H1 (cell line): ENCODE results near the gene WASF3. TPM values are rescaled to one million over a fixed set of nuclear protein-coding genes. Genes with fewer than 3 reads are reported as not detected.
A peak's percentile ranks its signal among the peaks of the same experiment; 100 is the strongest.

ENCODE experiments used
- CTCF ChIA-PET: fragments of 300-600 bp; sonication (Branson Sonifier 250); formaldehyde crosslinking; loops from one replicate; lab custom pipeline; 2021; ENCODE audit not compliant: partially characterized antibody; lab: Charles Lee
- POLR2A ChIA-PET: fragments of 300-600 bp; sonication (Branson Sonifier 250); formaldehyde crosslinking; loops from one replicate; lab custom pipeline; 2021; ENCODE audit warnings: inconsistent platforms; ENCODE audit not compliant: partially characterized antibody; lab: Charles Lee
- DNase-seq, 2 experiments: peaks; one replicate each; pipeline versions ENCODE4 v3.0.0 to v3.0.0-alpha.2; 2010 to 2022; ENCODE audit warnings: low spot score in 2 of 2, low read depth in 1 of 2, mixed read lengths in 1 of 2
- FAIRE-seq: peaks from 2 replicates; lab custom pipeline; 2011; peaks lifted over from hg19 to GRCh38; lab: Jason Lieb, UNC
- H2AFZ ChIP-seq: 2 replicates; pipeline ENCODE4 v1.8.1; 2012; ENCODE audit warnings: low read length, inconsistent platforms
- H2AK5ac ChIP-seq: 2 replicates; pipeline ENCODE4 v1.6.1; 2013; ENCODE audit warnings: low read depth, low read length
- H2BK120ac ChIP-seq: replicated peaks from 2 replicates; pipeline ENCODE3; 2013; ENCODE audit warnings: low read depth, low read length, inconsistent platforms
- H2BK12ac ChIP-seq: 2 replicates; pipeline ENCODE4 v1.6.1; 2013; ENCODE audit warnings: low read depth, low read length
- H2BK15ac ChIP-seq: 2 replicates; pipeline ENCODE4 v1.6.1; 2013; ENCODE audit warnings: low read length
- H2BK20ac ChIP-seq: 2 replicates; pipeline ENCODE4 v1.6.1; 2013; ENCODE audit warnings: low read length
- H2BK5ac ChIP-seq: 2 replicates; pipeline ENCODE4 v1.6.1; 2013; ENCODE audit warnings: low read depth, low read length
- H3K14ac ChIP-seq: 2 replicates; pipeline ENCODE4 v1.6.1; 2013; ENCODE audit warnings: inconsistent platforms; ENCODE audit not compliant: insufficient read length
- H3K18ac ChIP-seq: 2 replicates; pipeline ENCODE4 v1.6.1; 2013; ENCODE audit warnings: low read length; ENCODE audit errors: extremely low read depth
- H3K23ac ChIP-seq: 2 replicates; pipeline ENCODE4 v1.6.1; 2013; ENCODE audit warnings: inconsistent platforms; ENCODE audit not compliant: insufficient read length
- H3K23me2 ChIP-seq: 2 replicates; pipeline ENCODE4 v1.6.1; 2013; ENCODE audit warnings: low read depth, low read length
- H3K27ac ChIP-seq: 2 replicates; pipeline ENCODE4 v1.6.1; 2011; ENCODE audit warnings: low read depth, low read length, inconsistent platforms
- H3K27me3 ChIP-seq, 4 experiments: replicated peaks in 1 of 4; 1 replicate in 1 of 4; 2 replicates in 3 of 4; pipeline versions ENCODE4 v1.6.1 to v1.8.1; 2011 to 2013; ENCODE audit warnings: low read length in 3 of 4, mild to moderate bottlenecking in 3 of 4, inconsistent platforms in 2 of 4, mixed read lengths in 2 of 4, moderate library complexity in 1 of 4; ENCODE audit not compliant: control insufficient read depth in 3 of 4, insufficient read depth in 3 of 4; ENCODE audit errors: extremely low read depth in 1 of 4
- H3K36me3 ChIP-seq, 4 experiments: 2 replicates each; pipeline versions ENCODE4 v1.6.1 to v1.8.1; 2011 to 2013; ENCODE audit warnings: mild to moderate bottlenecking in 4 of 4, low read length in 3 of 4, moderate library complexity in 2 of 4, control low read depth in 1 of 4, inconsistent platforms in 1 of 4; ENCODE audit not compliant: insufficient read depth in 4 of 4, control insufficient read depth in 2 of 4
- H3K4ac ChIP-seq: replicated peaks from 2 replicates; pipeline ENCODE3; 2013; ENCODE audit warnings: low read length, low read depth, mixed read lengths, inconsistent platforms; ENCODE audit not compliant: insufficient read length
- H3K4me1 ChIP-seq, 4 experiments: replicated peaks in 1 of 4; 1 replicate in 1 of 4; 2 replicates in 3 of 4; pipeline versions ENCODE4 v1.6.1 to v1.8.1; 2011 to 2013; ENCODE audit warnings: low read length in 3 of 4, inconsistent platforms in 2 of 4, mixed read lengths in 1 of 4; ENCODE audit not compliant: insufficient read depth in 4 of 4, control insufficient read depth in 3 of 4
- H3K4me2 ChIP-seq, 2 experiments: 2 replicates each; pipeline versions ENCODE4 v1.6.1 to v1.8.1; 2011 to 2013; ENCODE audit warnings: low read depth in 2 of 2, low read length in 2 of 2, control low read depth in 1 of 2, inconsistent platforms in 1 of 2, mild to moderate bottlenecking in 1 of 2; ENCODE audit not compliant: insufficient read depth in 1 of 2
- H3K4me3 ChIP-seq, 4 experiments: fragments of 200-600, 300-600 bp in 1 of 4; sonication (generic), shearing (Covaris generic), sonication (Bioruptor Twin) in 1 of 4; 2 replicates each; pipeline versions ENCODE4 v1.5.1 to v1.8.1; 2011 to 2016; ENCODE audit warnings: low read length in 4 of 4, low read depth in 3 of 4, control low read depth in 2 of 4, inconsistent platforms in 2 of 4, mild to moderate bottlenecking in 2 of 4, mixed read lengths in 1 of 4, moderate library complexity in 1 of 4; ENCODE audit not compliant: insufficient read depth in 2 of 4; ENCODE audit errors: extremely low read depth in 1 of 4
- H3K56ac ChIP-seq: replicated peaks from 2 replicates; pipeline ENCODE3; 2013; ENCODE audit warnings: low read depth, mild to moderate bottlenecking, mixed read lengths, low read length, inconsistent platforms; ENCODE audit not compliant: insufficient read length
- H3K79me1 ChIP-seq: 2 replicates; pipeline ENCODE4 v1.6.1; 2013; ENCODE audit warnings: low read depth, low read length, control low read depth
- H3K79me2 ChIP-seq, 2 experiments: 2 replicates each; pipeline versions ENCODE4 v1.6.1 to v1.8.1; 2012 to 2013; ENCODE audit warnings: low read length in 2 of 2, mild to moderate bottlenecking in 2 of 2, inconsistent platforms in 1 of 2; ENCODE audit not compliant: insufficient read depth in 2 of 2, control insufficient read depth in 1 of 2
- H3K9ac ChIP-seq, 4 experiments: replicated peaks in 1 of 4; 1 replicate in 1 of 4; 2 replicates in 3 of 4; pipeline versions ENCODE4 v1.6.1 to v1.8.1; 2011 to 2013; ENCODE audit warnings: low read depth in 3 of 4, low read length in 3 of 4, control low read depth in 2 of 4, mild to moderate bottlenecking in 2 of 4, moderate library complexity in 2 of 4, inconsistent platforms in 1 of 4; ENCODE audit errors: extremely low read depth in 1 of 4
- H3K9me3 ChIP-seq, 2 experiments: 2 replicates each; pipeline versions ENCODE4 v1.6.1 to v1.8.1; 2012 to 2013; ENCODE audit warnings: mild to moderate bottlenecking in 2 of 2, moderate library complexity in 2 of 2, control low read depth in 1 of 2, inconsistent platforms in 1 of 2, low read depth in 1 of 2, low read length in 1 of 2, mixed read lengths in 1 of 2; ENCODE audit not compliant: insufficient read depth in 2 of 2
- H4K20me1 ChIP-seq, 2 experiments: replicated peaks in 1 of 2; 2 replicates each; pipeline versions ENCODE3 to v1.8.1; 2011 to 2013; ENCODE audit warnings: inconsistent platforms in 2 of 2, low read length in 2 of 2, mild to moderate bottlenecking in 1 of 2; ENCODE audit not compliant: insufficient read depth in 2 of 2, control insufficient read depth in 1 of 2
- H4K5ac ChIP-seq: 2 replicates; pipeline ENCODE4 v1.6.1; 2013; ENCODE audit warnings: low read length, low read depth, mixed read lengths, inconsistent platforms; ENCODE audit not compliant: insufficient read length
- H4K8ac ChIP-seq: 2 replicates; pipeline ENCODE4 v1.8.0; 2013; ENCODE audit warnings: mild to moderate bottlenecking, moderate library complexity, low read length, inconsistent platforms; ENCODE audit not compliant: insufficient read depth; ENCODE audit errors: extremely low read depth
- H4K91ac ChIP-seq: replicated peaks from 2 replicates; pipeline ENCODE3; 2013; ENCODE audit warnings: low read length, mixed read lengths, inconsistent platforms; ENCODE audit not compliant: insufficient read length
- BACH1 ChIP-seq: IDR thresholded peaks from 2 replicates; pipeline ENCODE4 v1.6.1; 2012; ENCODE audit warnings: low read length, improper control_type of control experiment
- CEBPB ChIP-seq: IDR thresholded peaks from 2 replicates; pipeline ENCODE4 v1.6.1; 2012; ENCODE audit warnings: low read depth, low read length
- HDAC2 ChIP-seq, 2 experiments: fragments of 300-600 bp in 1 of 2; sonication (generic) in 1 of 2; IDR thresholded peaks; 2 replicates each; pipeline ENCODE4 v1.6.1; 2011 to 2012; ENCODE audit warnings: low read depth in 2 of 2, low read length in 2 of 2, mild to moderate bottlenecking in 2 of 2, moderate library complexity in 2 of 2, borderline replicate concordance in 1 of 2, inconsistent platforms in 1 of 2
- HDAC6 ChIP-seq: IDR thresholded peaks from one replicate; pipeline ENCODE4 v1.7.1; 2012; ENCODE audit warnings: low read depth, mild to moderate bottlenecking, inconsistent platforms, low read length, moderate library complexity
- KDM4A ChIP-seq: IDR thresholded peaks from one replicate; pipeline ENCODE4 v1.7.1; 2012; ENCODE audit warnings: low read depth, mild to moderate bottlenecking, moderate library complexity, low read length, inconsistent platforms; ENCODE audit not compliant: severe bottlenecking
- POLR2A ChIP-seq, 2 experiments: IDR thresholded peaks; 1 replicate in 1 of 2; 2 replicates in 1 of 2; pipeline ENCODE4 v1.6.1; 2011; ENCODE audit warnings: low read depth in 2 of 2, low read length in 2 of 2, mild to moderate bottlenecking in 2 of 2; ENCODE audit errors: control extremely low read depth in 1 of 2
- RNF2 ChIP-seq: fragments of 200-900, 300-1000 bp; sonication (generic); IDR thresholded peaks from 2 replicates; pipeline ENCODE4 v1.7.1; 2016; ENCODE audit warnings: borderline replicate concordance, low read depth, mild to moderate bottlenecking, antibody characterized with exemption, low read length; ENCODE audit not compliant: poor library complexity, severe bottlenecking; ENCODE audit errors: missing control alignments
- TCF12 ChIP-seq: IDR thresholded peaks from 2 replicates; pipeline ENCODE4 v1.6.1; 2011; ENCODE audit warnings: low read depth, mild to moderate bottlenecking, low read length
- WGBS, 2 experiments: shearing (Covaris generic) in 1 of 2; methylation state at CpG; one replicate each; pipeline versions ENCODE4 v1.1.6 to v1.1.7; 2013 to 2015; ENCODE audit warnings: low lambda C conversion rate in 2 of 2, mixed read lengths in 2 of 2, inconsistent platforms in 1 of 2, low coverage in 1 of 2, missing lambda C conversion rate in 1 of 2; ENCODE audit not compliant: insufficient replicate concordance in 2 of 2, insufficient coverage in 1 of 2, insufficient read length in 1 of 2; ENCODE audit errors: extremely low coverage in 1 of 2, missing lambda C conversion rate in 1 of 2; 5-methylcytosine and 5-hydroxymethylcytosine counted together
- polyA plus RNA-seq, 7 experiments: library from polyadenylated mRNA; depleted of rRNA in 3 of 7; stranded (reverse) in 5 of 7; unstranded in 2 of 7; fragments of >200 nt in 5 of 7; fragments of 200-250 nt in 2 of 7; gene quantifications; 1 replicate in 5 of 7; 2 replicates in 1 of 7; 4 replicates in 1 of 7; pipeline versions ENCODE4 v1.2.1 to v1.2.3, GENCODE V29; 2011 to 2013; ENCODE audit warnings: missing spikeins in 2 of 7, mixed read lengths in 2 of 7
- total RNA-seq: library from RNA; stranded (reverse); fragmentation: NEBNext Ultra II Directional; extraction: Animal tissue kit (Norgen Biotek cat#: 25700); gene quantifications from 2 replicates; pipeline ENCODE4 v1.2.1, GENCODE V29; 2021
- TF ChIP-seq, protein P1 (sequence below), 3 experiments: IDR thresholded peaks; 1 replicate in 2 of 3; 2 replicates in 1 of 3; pipeline versions ENCODE4 v1.5.1 to v1.6.1; 2011; ENCODE audit warnings: low read length in 3 of 3, mild to moderate bottlenecking in 3 of 3, inconsistent platforms in 2 of 3, low read depth in 1 of 3, moderate library complexity in 1 of 3; ENCODE audit not compliant: insufficient read depth in 1 of 3; ENCODE audit errors: control extremely low read depth in 1 of 3
- TF ChIP-seq, protein P2 (sequence below): IDR thresholded peaks from 2 replicates; pipeline ENCODE4 v1.6.1; 2011; ENCODE audit warnings: low read depth, mild to moderate bottlenecking, low read length; ENCODE audit not compliant: insufficient read depth

Gene WASF3
- total and polyA plus RNA-seq, 2 of the 8 experiments (the other 6 are each of a cell fraction or from before 2014, with no cell fraction given), result 18.7 to 39.8 TPM

DNA sequence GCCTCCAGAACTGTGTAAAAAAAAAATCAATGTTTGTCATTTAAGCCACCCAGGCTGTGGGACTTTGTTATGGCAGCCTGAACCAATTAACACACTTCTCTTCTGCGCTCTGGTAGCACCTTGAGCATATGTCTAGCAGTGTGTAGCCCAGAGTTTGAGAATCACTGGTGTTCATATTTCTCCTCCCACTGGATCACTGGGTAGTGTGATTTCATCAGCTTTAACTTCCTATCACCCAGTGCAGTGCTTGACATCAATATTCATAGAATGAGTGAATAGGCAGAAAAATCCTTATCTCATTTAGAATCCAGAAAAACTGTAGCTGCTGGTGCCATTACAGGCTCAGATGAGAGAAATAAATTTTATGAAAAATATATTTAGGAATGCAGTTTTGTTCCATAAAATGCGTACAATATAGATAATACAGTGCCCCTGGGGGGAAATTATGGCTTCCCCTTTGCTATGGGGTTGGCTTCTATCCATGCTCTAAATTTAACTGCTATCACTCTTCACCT is 30.7 kb upstream of the WASF3 start:
- no peak overlapping the region for H3K27ac ChIP-seq
- H4K91ac ChIP-seq, result no peak overlapping the region
- H3K18ac ChIP-seq, result no peak overlapping the region
- H3K56ac ChIP-seq, result no peak overlapping the region
- H4K8ac ChIP-seq, result 0 out of 2 replicates have a peak overlapping the region, but pooled peaks have one; percentile 22
- H2BK12ac ChIP-seq, result no peak overlapping the region
- no peak overlapping the region for H3K4ac ChIP-seq
- POLR2A ChIA-PET, result no interaction called here
- H3K79me1 ChIP-seq, result no peaks in the 10 kb centered on the region
- FAIRE-seq (no peak), DNase-seq (no peak)
- no peak overlapping the region for H2BK120ac ChIP-seq
- CTCF ChIA-PET, result no interaction called here
- H3K23me2 ChIP-seq, result no peaks in the 10 kb centered on the region; the same call in 1 of the 2 replicates
- peaks cover 0 to 8% (median 1%) of the 10 kb centered on the region in 4 experiments; a peak in 2 of 7 replicates for H3K4me1 ChIP-seq
- no peaks in the 10 kb centered on the region for H3K27me3 ChIP-seq
- H3K79me2 ChIP-seq, result no peaks in the 10 kb centered on the region
- no peak overlapping the region for H3K14ac ChIP-seq
- no peak overlapping the region for H3K4me3 ChIP-seq
- H3K4me2 ChIP-seq, result no peak overlapping the region
- no peak overlapping the region for H2BK20ac ChIP-seq
- H2AK5ac ChIP-seq, result no peak overlapping the region
- H3K9ac ChIP-seq, result no peak overlapping the region
- no peaks in the 10 kb centered on the region for H4K20me1 ChIP-seq
- H2AFZ ChIP-seq, result no peak overlapping the region
- H4K5ac ChIP-seq, result no peak overlapping the region
- no peak overlapping the region for H2BK15ac ChIP-seq
- H2BK5ac ChIP-seq, result no peak overlapping the region
- H3K36me3 ChIP-seq, result no peaks in the 10 kb centered on the region
- H3K23ac ChIP-seq, result no peak overlapping the region
- whole genome bisulfite sequencing, 2 experiments, result 98% methylated on average over 2 of the region's 2 CpGs; no CpG with 5 or more reads in 1 of the 2 experiments
- no peaks in the 10 kb centered on the region for H3K9me3 ChIP-seq
- no peak for TF ChIP-seq BACH1
- no peak for TF ChIP-seq POLR2A (IDR thresholded peaks at IDR 0.05; ENCODE audit: control extremely low read depth in 1 of 2, low read depth in 2 of 2, low read length in 2 of 2)
- TF ChIP-seq, protein P1, sequence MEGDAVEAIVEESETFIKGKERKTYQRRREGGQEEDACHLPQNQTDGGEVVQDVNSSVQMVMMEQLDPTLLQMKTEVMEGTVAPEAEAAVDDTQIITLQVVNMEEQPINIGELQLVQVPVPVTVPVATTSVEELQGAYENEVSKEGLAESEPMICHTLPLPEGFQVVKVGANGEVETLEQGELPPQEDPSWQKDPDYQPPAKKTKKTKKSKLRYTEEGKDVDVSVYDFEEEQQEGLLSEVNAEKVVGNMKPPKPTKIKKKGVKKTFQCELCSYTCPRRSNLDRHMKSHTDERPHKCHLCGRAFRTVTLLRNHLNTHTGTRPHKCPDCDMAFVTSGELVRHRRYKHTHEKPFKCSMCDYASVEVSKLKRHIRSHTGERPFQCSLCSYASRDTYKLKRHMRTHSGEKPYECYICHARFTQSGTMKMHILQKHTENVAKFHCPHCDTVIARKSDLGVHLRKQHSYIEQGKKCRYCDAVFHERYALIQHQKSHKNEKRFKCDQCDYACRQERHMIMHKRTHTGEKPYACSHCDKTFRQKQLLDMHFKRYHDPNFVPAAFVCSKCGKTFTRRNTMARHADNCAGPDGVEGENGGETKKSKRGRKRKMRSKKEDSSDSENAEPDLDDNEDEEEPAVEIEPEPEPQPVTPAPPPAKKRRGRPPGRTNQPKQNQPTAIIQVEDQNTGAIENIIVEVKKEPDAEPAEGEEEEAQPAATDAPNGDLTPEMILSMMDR (IDR thresholded peaks at IDR 0.05; ENCODE audit: control extremely low read depth in 1 of 3, insufficient read depth in 1 of 3, low read depth in 1 of 3, low read length in 3 of 3), result no peak
- TF ChIP-seq HDAC2 (IDR thresholded peaks at IDR 0.05; ENCODE audit: borderline replicate concordance in 1 of 2, low read depth in 2 of 2, low read length in 2 of 2), result no peak
- TF ChIP-seq TCF12, result no peak
- TF ChIP-seq HDAC6, result no peak
- no peak for TF ChIP-seq KDM4A
- TF ChIP-seq, protein P2, sequence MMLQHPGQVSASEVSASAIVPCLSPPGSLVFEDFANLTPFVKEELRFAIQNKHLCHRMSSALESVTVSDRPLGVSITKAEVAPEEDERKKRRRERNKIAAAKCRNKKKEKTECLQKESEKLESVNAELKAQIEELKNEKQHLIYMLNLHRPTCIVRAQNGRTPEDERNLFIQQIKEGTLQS, result no peak
- no peak for TF ChIP-seq CEBPB
- no peak for TF ChIP-seq RNF2
